Stomach (tissue), 9 donors: ENCODE results near the gene RSPRY1. TPM values are rescaled to one million over a fixed set of nuclear protein-coding genes. Genes with fewer than 3 reads are reported as not detected.

Experiments
- DNase-seq, 2 donors: peaks; one replicate each; pipeline versions ENCODE4 v3.0.0 to v3.0.0-alpha.2; 2013 to 2019
- H3K27ac ChIP-seq, 5 donors: fragments of 200-600 bp in 4 of 5; sonication (generic) in 4 of 5; one replicate each; pipeline ENCODE4 v1.5.1; 2013 to 2019; ENCODE audit warnings: mild to moderate bottlenecking in 1 of 5, moderate library complexity in 1 of 5
- H3K27me3 ChIP-seq, 3 donors: fragments of 200-600 bp; sonication (generic); one replicate each; pipeline ENCODE4 v1.5.1; 2017 to 2019; ENCODE audit warnings: mixed run types in 1 of 3
- H3K36me3 ChIP-seq, 4 donors: fragments of 200-600 bp; sonication (generic); 1 replicate in 3 of 4; 2 replicates in 1 of 4; pipeline ENCODE4 v1.5.1; 2016 to 2019
- H3K4me1 ChIP-seq, 4 donors: fragments of 200-600 bp; sonication (generic); one replicate each; pipeline ENCODE4 v1.5.1; 2016 to 2019
- H3K4me3 ChIP-seq, 4 donors: fragments of 200-600 bp; sonication (generic) in 3 of 4; one replicate each; pipeline ENCODE4 v1.5.1; 2016 to 2019; ENCODE audit warnings: mild to moderate bottlenecking in 1 of 4
- H3K9me3 ChIP-seq, 4 donors: fragments of 200-600 bp; sonication (generic); one replicate each; pipeline ENCODE4 v1.5.1; 2016 to 2019
- CTCF ChIP-seq, 7 experiments: fragments of 450-650 bp in 4 of 7; fragments of 200-600 bp in 3 of 7; sonication (generic) in 3 of 7; IDR thresholded peaks; one replicate each; pipeline ENCODE4 v1.5.1; 2016 to 2019; ENCODE audit warnings: antibody characterized with exemption in 7 of 7, control low read depth in 2 of 7, mild to moderate bottlenecking in 1 of 7
- EP300 ChIP-seq: sonication (generic); formaldehyde crosslinking; IDR thresholded peaks from one replicate; pipeline ENCODE4 v1.6.1; 2017; ENCODE audit warnings: antibody characterized with exemption
- POLR2A ChIP-seq, 4 donors: fragments of 450-650 bp; IDR thresholded peaks; one replicate each; pipeline ENCODE4 v1.6.1; 2016; ENCODE audit warnings: antibody characterized with exemption in 4 of 4, control low read depth in 2 of 4, mild to moderate bottlenecking in 1 of 4, moderate library complexity in 1 of 4
- POLR2AphosphoS5 ChIP-seq, 3 donors: sonication (generic); formaldehyde crosslinking; IDR thresholded peaks; one replicate each; pipeline ENCODE4 v1.6.1; 2016; ENCODE audit warnings: antibody characterized with exemption in 3 of 3
- WGBS, 5 donors: extraction: QIAGEN DNeasy Blood & Tissue Kit in 3 of 5; methylation state at CpG; one replicate each; pipeline versions ENCODE4 v1.1.5 to v1.1.7; 2013 to 2018; 5-methylcytosine and 5-hydroxymethylcytosine counted together
- intact Hi-C: fragments of 100-400 bp; cut with DNase I; formaldehyde crosslinking; loops from one replicate; pipeline ENCODE4 v1.15.1; 2023; ENCODE audit warnings: low total_unique reads
- polyA plus RNA-seq, 3 donors: library from polyadenylated mRNA; stranded (reverse); fragments of 200-250 nt; gene quantifications; one replicate each; pipeline ENCODE4 v1.2.3, GENCODE V29; 2013
- total RNA-seq, 5 donors: library from RNA; depleted of rRNA; stranded (reverse); fragments of >200 nt; gene quantifications; one replicate each; pipeline versions ENCODE4 v1.1.0 to v1.2.3, GENCODE V29; 2014 to 2016
- donor health status: healthy with polysubstance abuse.
- donor health status: Bipolar disorder and iron deficiency.
- donor health status: healthy.

RSPRY1 gene
- total and polyA plus RNA-seq, 8 donors = 5.5 to 110 (median 13.3) TPM

GRCh38 chr16:57202095-57202886 is 16.2 kb downstream of the RSPRY1 start:
- WGBS, 5 donors = 88 to 89% (median 89%) methylated on average over 7 of the region's 7 CpGs

GRCh38 chr16:57203451-57203850 is 17.3 kb downstream of the RSPRY1 start:
- no peak for TF ChIP-seq CTCF (IDR thresholded peaks at IDR 0.05)
- no peak for TF ChIP-seq POLR2AphosphoS5 (IDR thresholded peaks at IDR 0.05)
- TF ChIP-seq EP300 = no peak
- no peak for TF ChIP-seq POLR2A (IDR thresholded peaks at IDR 0.05)
- intact Hi-C loops = no loop called here
- no peaks in the 10 kb centered on the region for H3K9me3 ChIP-seq
- no peak for DNase-seq
- no peak overlapping the region for H3K4me3 ChIP-seq
- H3K4me1 ChIP-seq = peaks cover 0 to 4% (median 0%) of the 10 kb centered on the region in 4 donors
- 62 to 83% (median 76%) methylated on average over 1 of the region's 1 CpG for WGBS, 5 donors
- H3K27me3 ChIP-seq = no peaks in the 10 kb centered on the region
- H3K36me3 ChIP-seq = peaks cover 13 to 44% (median 40%) of the 10 kb centered on the region in 4 donors
- H3K27ac ChIP-seq = no peak overlapping the region

More at GRCh38 chr16:57202095-57202886, 16.2 kb downstream of the RSPRY1 start:
- no peak overlapping the region for H3K27ac ChIP-seq
- H3K9me3 ChIP-seq = no peaks in the 10 kb centered on the region
- H3K27me3 ChIP-seq = no peaks in the 10 kb centered on the region
- DNase-seq = no peak
- H3K4me1 ChIP-seq = peaks cover 0 to 6% (median 2%) of the 10 kb centered on the region in 4 donors
- TF ChIP-seq CTCF (IDR thresholded peaks at IDR 0.05) = no peak
- no peak for TF ChIP-seq POLR2A (IDR thresholded peaks at IDR 0.05)
- TF ChIP-seq POLR2AphosphoS5 (IDR thresholded peaks at IDR 0.05) = no peak
- no peak for TF ChIP-seq EP300
- peaks cover 13 to 33% (median 30%) of the 10 kb centered on the region in 4 donors for H3K36me3 ChIP-seq
- intact Hi-C loops = no loop called here
- H3K4me3 ChIP-seq = no peak overlapping the region

GRCh38 chr16:57204675-57205074 is 18.5 kb downstream of the RSPRY1 start:
- no peak for DNase-seq
- 92 to 97% (median 93%) methylated on average over 12 of the region's 12 CpGs for WGBS, 5 donors
- H3K4me1 ChIP-seq = peaks cover 0 to 4% (median 0%) of the 10 kb centered on the region in 4 donors
- intact Hi-C loops = no loop called here
- TF ChIP-seq POLR2AphosphoS5 (IDR thresholded peaks at IDR 0.05) (no peak), POLR2A (IDR thresholded peaks at IDR 0.05) (no peak), EP300 (no peak)
- H3K4me3 ChIP-seq = no peak overlapping the region
- peaks cover 20 to 56% (median 53%) of the 10 kb centered on the region in 4 donors for H3K36me3 ChIP-seq
- H3K27me3 ChIP-seq = no peaks in the 10 kb centered on the region
- no peaks in the 10 kb centered on the region for H3K9me3 ChIP-seq
- no peak overlapping the region for H3K27ac ChIP-seq

GRCh38 chr16:57208926-57209325 is 22.8 kb downstream of the RSPRY1 start:
- peaks cover 49 to 99% (median 95%) of the 10 kb centered on the region in 4 donors for H3K36me3 ChIP-seq
- intact Hi-C loops = no loop called here
- H3K4me3 ChIP-seq = no peak overlapping the region
- H3K4me1 ChIP-seq = no peaks in the 10 kb centered on the region
- TF ChIP-seq POLR2AphosphoS5 (IDR thresholded peaks at IDR 0.05) (no peak), POLR2A (IDR thresholded peaks at IDR 0.05) (no peak), EP300 (no peak), CTCF (IDR thresholded peaks at IDR 0.05) (no peak)
- whole genome bisulfite sequencing, 5 donors = 95 to 100% (median 96%) methylated on average over 1 of the region's 1 CpG
- H3K27me3 ChIP-seq = no peaks in the 10 kb centered on the region
- DNase-seq = no peak
- no peaks in the 10 kb centered on the region for H3K9me3 ChIP-seq
- H3K27ac ChIP-seq = no peak overlapping the region

GRCh38 chr16:57209780-57210179 is 23.7 kb downstream of the RSPRY1 start:
- no peak for DNase-seq
- Histone ChIP-seq H3K4me3 (no peak overlapping the region), H3K9me3 (no peaks in the 10 kb centered on the region), H3K27me3 (no peaks in the 10 kb centered on the region), H3K27ac (no peak overlapping the region), H3K4me1 (no peaks in the 10 kb centered on the region), H3K36me3 (peaks cover 53 to 99% (median 99%) of the 10 kb centered on the region in 4 donors)
- 91 to 99% (median 97%) methylated on average over 5 of the region's 5 CpGs for WGBS, 5 donors
- TF ChIP-seq CTCF (IDR thresholded peaks at IDR 0.05) (no peak), EP300 (no peak), POLR2AphosphoS5 (IDR thresholded peaks at IDR 0.05) (no peak), POLR2A (IDR thresholded peaks at IDR 0.05) (no peak)
- intact Hi-C loops = no loop called here
